NCI-H2227 (cell line): Measurements from ENCODE around the gene HSDL2.
A peak's percentile ranks its signal among the peaks of the same experiment; 100 is the strongest.
"Not testable (repeated sequence)": the region's sequence is repeated elsewhere in the genome, so short reads cannot be mapped to it uniquely, and the experiment has no call there.

Source experiments
- DNase-seq: peaks from one replicate; lab custom pipeline; 2025; ENCODE audit not compliant: unreplicated experiment; lab: John Stamatoyannopoulos, UW

The HSDL2 gene

DNA sequence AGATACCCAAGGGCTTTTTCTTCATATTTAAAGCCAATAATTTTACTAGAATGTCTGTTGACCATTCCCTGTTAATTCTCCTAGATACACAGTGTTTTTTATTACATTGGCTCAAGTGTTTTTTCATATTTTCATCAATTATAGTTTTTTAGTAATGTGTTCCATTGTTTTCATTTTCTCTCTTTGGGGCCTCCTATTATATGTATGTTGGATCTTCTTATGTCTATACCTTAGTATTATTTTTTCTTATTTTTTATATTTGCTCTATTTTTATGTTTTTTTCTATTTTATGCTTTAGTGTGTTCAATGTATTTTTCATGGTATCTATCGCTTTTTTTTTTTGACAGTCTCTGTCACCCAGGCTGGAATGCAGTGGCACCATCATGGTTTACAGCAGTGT is 114.2 kb downstream of the HSDL2 start:
- no peak for DNase-seq

- no peak for DNase-seq
Observed at GRCh38 chr9:112495614-112496013, 115.7 kb downstream of the HSDL2 start.

DNA sequence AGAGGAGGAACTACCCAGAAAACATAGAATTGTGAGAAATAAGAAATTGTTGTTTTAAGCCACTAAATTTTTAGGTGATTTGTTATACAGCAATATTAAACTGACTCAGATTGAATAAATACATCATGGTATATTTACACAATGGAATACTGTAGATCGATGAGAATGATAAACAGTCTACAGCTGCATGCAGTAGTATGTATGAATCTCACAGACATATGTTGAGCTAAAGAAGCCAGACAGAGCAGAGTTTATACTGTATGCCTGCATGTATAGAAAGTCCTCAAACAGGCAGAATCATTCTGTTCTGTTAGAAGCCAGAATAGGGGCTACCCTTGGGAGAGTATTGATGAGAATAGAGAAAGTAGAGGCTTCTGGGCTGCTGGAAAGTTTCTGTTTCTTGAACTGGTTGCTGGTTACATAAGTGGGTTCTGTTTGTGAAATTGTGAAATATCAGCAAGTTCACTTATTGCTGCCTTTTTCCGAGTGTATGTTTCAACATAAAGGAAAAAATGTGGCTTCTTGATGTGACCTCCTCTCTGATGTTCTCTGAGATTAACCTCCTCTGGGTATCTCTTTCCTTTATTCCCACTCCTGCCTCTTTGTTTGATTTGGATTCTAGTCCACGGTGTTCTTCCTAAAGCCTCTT is 116.3 kb downstream of the HSDL2 start:
- no peak for DNase-seq

DNA sequence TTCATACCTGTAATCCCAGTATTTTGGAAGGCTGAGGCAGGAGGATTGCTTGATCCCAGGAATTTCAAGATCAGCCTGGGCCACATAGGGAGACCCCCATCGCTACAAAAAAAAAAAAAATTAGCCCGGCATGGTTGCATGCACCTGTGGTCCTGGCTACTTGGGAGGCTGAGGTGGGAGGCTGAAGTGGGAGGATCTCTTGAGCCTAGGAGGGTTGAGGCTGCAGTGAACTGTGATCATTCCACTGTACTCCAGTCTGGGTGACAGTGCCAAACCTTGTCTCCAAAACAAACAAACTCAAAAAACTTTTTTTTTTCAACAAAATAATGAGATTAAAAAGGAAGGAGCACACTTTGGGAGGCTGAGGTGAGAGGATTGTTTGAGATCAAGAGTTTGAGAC is 120.9 kb downstream of the HSDL2 start:
- no peak for DNase-seq

DNA sequence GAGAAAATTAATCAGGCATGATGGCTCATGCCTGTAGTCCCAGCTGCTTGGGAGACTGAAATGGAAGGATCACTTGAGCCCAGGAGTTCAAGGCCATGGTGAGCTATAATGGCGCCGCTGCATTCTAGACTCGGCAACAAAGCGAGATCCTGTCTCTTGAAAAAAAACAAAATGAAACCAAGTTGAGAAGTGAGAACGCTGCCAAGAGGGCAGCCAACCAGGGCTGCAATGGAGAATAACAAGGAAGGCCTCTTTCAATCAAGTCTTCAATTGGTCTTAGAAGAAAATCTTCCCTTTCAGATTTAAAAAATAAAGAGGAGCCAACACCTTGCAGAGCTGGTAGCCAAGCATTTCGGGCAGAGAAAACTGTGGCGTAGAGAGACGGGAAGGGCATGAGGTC is 121.4 kb downstream of the HSDL2 start:
- DNase-seq, result peak; percentile 32

DNA sequence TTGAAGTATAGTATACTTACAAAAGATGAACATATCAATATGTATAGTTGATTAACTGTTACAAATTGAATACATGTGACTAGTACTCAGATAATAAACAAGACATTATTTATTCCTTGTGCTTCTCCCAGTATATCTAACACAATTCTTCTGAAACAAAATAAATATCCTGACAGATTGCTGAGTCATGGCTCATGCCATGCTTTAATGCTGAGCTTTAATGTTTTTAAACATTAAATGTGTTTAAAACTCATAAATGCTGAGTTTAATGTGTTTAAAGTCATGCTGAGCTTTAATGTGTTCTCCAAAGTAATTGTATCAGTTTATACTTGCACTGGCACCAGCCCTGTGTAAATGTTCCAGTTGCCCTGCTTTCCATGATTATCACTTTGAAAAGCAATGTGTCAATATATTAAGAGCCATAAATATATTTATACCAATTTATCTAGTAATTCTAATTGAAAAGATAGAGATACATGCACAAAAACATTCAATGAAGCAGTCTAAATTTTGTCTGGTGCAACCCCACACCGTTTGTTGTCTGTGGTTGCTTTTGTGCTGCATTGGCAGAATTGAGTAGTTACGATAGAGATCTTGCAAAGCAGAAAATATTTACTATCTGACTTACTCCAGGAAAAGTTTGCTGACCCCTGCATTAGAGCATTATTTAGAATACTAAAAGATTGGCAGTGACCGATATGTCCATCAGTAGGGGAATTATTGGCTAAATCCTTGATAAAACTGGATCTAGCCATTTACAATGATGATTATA is 122.5 kb downstream of the HSDL2 start:
- no peak for DNase-seq

- no peak for DNase-seq
Observed at GRCh38 chr9:112503170-112503569, 123.3 kb downstream of the HSDL2 start.

- DNase-seq, result no peak
Observed at GRCh38 chr9:112505086-112505485, 125.2 kb downstream of the HSDL2 start.

GRCh38 chr9:112505607-112506006 is 125.7 kb downstream of the HSDL2 start:
- no peak for DNase-seq

GRCh38 chr9:112506571-112506970 is 126.7 kb downstream of the HSDL2 start:
- DNase-seq, result no peak

DNA sequence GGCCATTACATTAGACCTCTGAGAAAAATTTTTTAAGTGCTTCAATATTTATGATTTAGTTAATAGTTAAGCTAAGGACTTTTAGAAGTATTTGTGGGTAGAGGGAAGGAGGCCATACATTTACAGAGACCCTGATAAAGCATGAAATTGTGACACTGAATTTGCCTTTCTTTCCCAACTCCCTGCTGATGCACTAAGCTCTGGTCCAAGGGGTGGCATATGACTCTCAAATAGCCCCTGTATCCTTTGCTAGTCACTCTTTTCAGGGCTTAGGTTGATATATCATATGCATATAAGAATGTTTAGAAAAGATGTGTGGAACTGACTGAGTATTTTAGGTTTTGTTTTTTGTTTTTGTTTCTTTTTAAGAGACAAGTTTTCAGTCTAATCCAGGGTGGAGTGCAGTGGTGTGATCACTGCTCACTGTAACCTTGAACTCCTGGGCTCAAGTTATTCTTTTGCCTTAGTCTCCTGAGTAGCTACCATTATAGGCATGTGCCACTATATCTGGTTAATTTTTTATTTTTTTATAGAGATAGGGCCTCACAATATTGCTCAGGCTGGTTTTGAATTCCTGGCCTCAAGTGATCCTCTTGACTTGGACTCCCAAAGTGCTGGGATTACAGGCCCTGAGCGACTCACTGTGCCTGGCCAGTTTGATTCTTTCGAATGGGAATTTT is 127.2 kb downstream of the HSDL2 start:
- DNase-seq, result no peak

DNA sequence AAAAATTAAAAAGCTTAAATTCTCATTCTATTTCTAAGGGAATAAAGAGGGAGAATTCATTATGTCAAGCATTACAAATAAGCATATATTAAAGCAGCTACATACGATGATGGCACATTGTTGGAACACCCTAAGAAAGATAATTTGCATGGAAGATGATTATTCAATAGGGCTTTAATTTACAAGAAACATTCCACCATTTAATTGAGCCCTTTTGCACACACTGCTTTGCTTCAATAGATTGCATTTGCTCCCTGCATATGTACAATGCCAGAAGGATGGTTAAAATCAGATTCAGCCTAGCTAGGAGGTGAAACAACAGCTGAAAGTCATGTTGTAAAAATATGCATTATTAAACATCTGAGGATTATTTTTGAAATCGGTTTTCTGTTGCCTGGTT is 128.5 kb downstream of the HSDL2 start:
- DNase-seq, result no peak

DNA sequence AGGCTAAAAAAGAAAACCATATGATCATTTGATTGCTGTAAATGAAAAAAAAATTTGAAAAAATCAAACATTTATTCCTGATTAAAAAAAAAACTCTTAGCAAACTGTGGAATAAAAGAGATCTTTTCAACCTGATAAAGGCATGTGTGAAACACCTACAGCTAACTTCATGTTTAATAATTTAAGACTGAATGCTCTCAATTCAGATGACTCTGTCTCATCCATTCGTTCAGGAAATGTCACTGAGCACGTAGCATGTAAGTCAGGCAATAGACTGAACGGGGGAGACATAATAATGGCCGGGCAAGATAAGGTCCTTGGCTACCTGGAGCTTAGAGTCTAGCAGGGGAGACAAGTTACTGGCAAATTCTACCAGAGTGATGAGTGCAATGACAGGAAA is 132.5 kb downstream of the HSDL2 start:
- not testable (repeated sequence) for DNase-seq

- DNase-seq, result no peak
Observed at GRCh38 chr9:112516769-112517168, 136.9 kb downstream of the HSDL2 start.

- DNase-seq, result no peak
Observed at GRCh38 chr9:112520069-112520468, 140.2 kb downstream of the HSDL2 start.

DNA sequence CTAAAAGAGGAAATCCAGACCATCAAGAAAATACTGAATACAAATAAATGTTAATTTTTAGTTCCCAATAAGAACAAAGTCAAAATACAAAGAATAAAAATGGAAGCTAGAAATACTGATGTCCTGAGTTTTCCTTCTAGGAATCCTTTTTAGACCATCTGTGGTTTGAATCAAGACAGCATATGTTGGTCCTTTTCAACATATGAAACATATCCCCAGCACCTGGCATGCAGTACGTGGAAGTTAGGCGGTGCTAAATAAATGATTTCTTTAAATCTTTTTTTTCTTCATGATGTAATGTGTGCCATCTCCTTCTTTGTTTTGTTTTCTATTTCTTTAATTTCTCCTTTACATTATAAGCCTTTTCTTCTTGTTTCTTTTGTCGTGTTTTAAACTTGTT is 140.7 kb downstream of the HSDL2 start:
- no peak for DNase-seq
